ENCODE data around the gene CCDC82.

Gene CCDC82

DNA sequence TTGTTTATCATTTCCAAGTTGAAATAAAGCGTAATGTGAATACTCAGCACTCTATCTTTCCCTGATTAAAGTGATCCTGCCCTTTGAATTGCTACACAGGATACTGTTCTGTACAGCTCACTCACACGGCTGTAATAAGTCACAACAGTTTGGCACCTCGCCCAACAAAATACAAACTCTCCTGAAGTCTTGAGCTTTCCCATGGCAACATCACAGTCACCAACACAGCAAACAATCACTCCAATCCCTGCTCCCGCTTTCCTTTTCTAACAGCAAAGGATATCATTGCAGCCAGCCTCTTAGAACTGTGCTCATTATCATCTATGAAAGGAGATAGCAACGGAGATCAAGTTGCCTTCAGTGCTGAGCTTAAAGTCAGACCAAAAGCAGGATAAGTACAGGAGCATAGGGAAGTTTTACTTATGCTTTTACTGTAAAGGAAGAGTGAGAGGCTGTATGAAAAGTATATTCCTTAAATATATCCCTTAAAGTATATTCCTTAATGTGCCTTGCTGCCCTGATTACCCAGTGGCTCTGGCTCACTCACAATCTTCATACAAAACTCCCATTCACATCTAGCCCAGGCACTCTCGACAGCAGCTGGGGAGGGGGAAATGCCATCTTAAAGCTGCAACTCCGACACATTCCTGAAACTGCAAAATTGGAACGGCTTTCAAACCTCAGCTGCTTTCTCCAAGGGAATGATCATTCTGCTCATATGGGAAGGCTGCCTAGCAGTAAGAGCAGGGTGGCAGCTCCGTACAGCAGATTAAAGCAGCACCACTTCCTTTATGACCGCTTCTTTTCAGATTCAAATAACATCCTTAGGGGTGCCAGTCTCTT lies 82.6 kb downstream of the CCDC82 start:
- H2BK5ac ChIP-seq (ENCODE audit: low read length): no peak overlapping the region
- no peak overlapping the region for H2AK5ac ChIP-seq (ENCODE audit: low read depth, low read length)
- DNase-seq (ENCODE audit: low spot score): peak; percentile 42
- no peak overlapping the region for H3K18ac ChIP-seq (ENCODE audit: low read length)
- no peaks in the 10 kb centered on the region for H3K36me3 ChIP-seq (replicated peaks in 1 of 2; ENCODE audit: control insufficient read depth in 2 of 2, insufficient read depth in 2 of 2, low read length in 2 of 2)
- peak overlapping the region; percentile 51 for H2AFZ ChIP-seq (ENCODE audit: low read length)
- no peak overlapping the region for H2BK120ac ChIP-seq (ENCODE audit: low read depth, low read length)
- H3K9me3 ChIP-seq (replicated peaks in 1 of 2; ENCODE audit: control insufficient read depth in 2 of 2, insufficient read depth in 1 of 2, low read depth in 1 of 2, low read length in 2 of 2): no peaks in the 10 kb centered on the region
- H3K79me1 ChIP-seq (ENCODE audit: low read depth, low read length): no peaks in the 10 kb centered on the region
- H3K4me1 ChIP-seq (ENCODE audit: control insufficient read depth in 2 of 2, insufficient read depth in 1 of 2, low read depth in 1 of 2, low read length in 2 of 2): peaks cover 13 to 34% of the 10 kb centered on the region in 2 donors
- no peak overlapping the region for H2BK12ac ChIP-seq (ENCODE audit: low read length)
- no peak overlapping the region for H3K14ac ChIP-seq (ENCODE audit: low read length)
- no CpG with 5 or more reads among the region's 10 CpGs for WGBS, 2 donors (ENCODE audit: extremely low coverage in 2 of 2, insufficient read length in 2 of 2, insufficient replicate concordance in 1 of 2)
- H2BK15ac ChIP-seq (ENCODE audit: low read length): no peak overlapping the region
- no peak overlapping the region for H4K91ac ChIP-seq (ENCODE audit: low read depth, low read length, poor library complexity)
- peak overlapping the region in 1 of 2 donors; percentile 26 for H3K4me3 ChIP-seq (ENCODE audit: low read length in 2 of 2)
- peak overlapping the region; percentile 60 for H3K27ac ChIP-seq (replicated peaks; ENCODE audit: low read length)
- H3K9ac ChIP-seq (ENCODE audit: low read depth, low read length, poor library complexity): no peak overlapping the region
- H3K4me2 ChIP-seq (ENCODE audit: insufficient read depth, low read length, poor library complexity, severe bottlenecking): peak overlapping the region; percentile 52
- no peak overlapping the region for H4K8ac ChIP-seq (ENCODE audit: low read depth, low read length)
- no peak overlapping the region for H3K23ac ChIP-seq (ENCODE audit: low read depth, low read length, poor library complexity)
- H3K4ac ChIP-seq (ENCODE audit: low read length): no peak overlapping the region
- H3K27me3 ChIP-seq (ENCODE audit: control insufficient read depth in 3 of 3, insufficient read depth in 3 of 3, low read depth in 1 of 3, low read length in 3 of 3): no peaks in the 10 kb centered on the region

DNA sequence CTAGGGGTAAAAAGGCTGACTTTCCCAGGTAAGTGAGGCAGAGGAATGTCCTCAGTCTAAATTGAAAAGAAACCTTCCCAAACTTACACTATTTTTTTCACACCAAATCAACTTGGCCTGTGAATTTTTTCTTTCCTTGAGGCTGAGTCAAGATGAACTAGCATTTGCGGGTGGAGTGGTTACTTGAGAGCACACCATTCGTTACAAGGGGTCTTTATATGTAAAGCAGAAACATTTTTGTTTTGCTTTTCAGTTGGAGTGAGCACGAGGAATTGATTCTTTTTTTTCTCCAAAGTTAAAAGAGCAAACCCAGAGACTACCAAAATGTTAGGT lies 83.1 kb downstream of the CCDC82 start:
- no peak overlapping the region for H4K8ac ChIP-seq (ENCODE audit: low read depth, low read length)
- no peak overlapping the region for H2AK5ac ChIP-seq (ENCODE audit: low read depth, low read length)
- peak overlapping the region in 1 of 2 donors; percentile 26 for H3K4me3 ChIP-seq (ENCODE audit: low read length in 2 of 2)
- H3K4me2 ChIP-seq (ENCODE audit: insufficient read depth, low read length, poor library complexity, severe bottlenecking): no peak overlapping the region
- no CpG with 5 or more reads among the region's 3 CpGs for WGBS, 2 donors (ENCODE audit: extremely low coverage in 2 of 2, insufficient read length in 2 of 2, insufficient replicate concordance in 1 of 2)
- H3K27me3 ChIP-seq (ENCODE audit: control insufficient read depth in 3 of 3, insufficient read depth in 3 of 3, low read depth in 1 of 3, low read length in 3 of 3): no peaks in the 10 kb centered on the region
- H3K79me1 ChIP-seq (ENCODE audit: low read depth, low read length): no peaks in the 10 kb centered on the region
- no peak overlapping the region for H3K27ac ChIP-seq (replicated peaks; ENCODE audit: low read length)
- no peaks in the 10 kb centered on the region for H3K36me3 ChIP-seq (replicated peaks in 1 of 2; ENCODE audit: control insufficient read depth in 2 of 2, insufficient read depth in 2 of 2, low read length in 2 of 2)
- H3K9ac ChIP-seq (ENCODE audit: low read depth, low read length, poor library complexity): no peak overlapping the region
- no peak overlapping the region for H3K23ac ChIP-seq (ENCODE audit: low read depth, low read length, poor library complexity)
- H3K9me3 ChIP-seq (replicated peaks in 1 of 2; ENCODE audit: control insufficient read depth in 2 of 2, insufficient read depth in 1 of 2, low read depth in 1 of 2, low read length in 2 of 2): peaks cover 0 to under 1% of the 10 kb centered on the region in 2 donors
- H3K14ac ChIP-seq (ENCODE audit: low read length): no peak overlapping the region
- no peak overlapping the region for H3K18ac ChIP-seq (ENCODE audit: low read length)
- no peak overlapping the region for H2BK5ac ChIP-seq (ENCODE audit: low read length)
- no peak overlapping the region for H3K4ac ChIP-seq (ENCODE audit: low read length)
- H2BK15ac ChIP-seq (ENCODE audit: low read length): no peak overlapping the region
- no peak overlapping the region for H2BK12ac ChIP-seq (ENCODE audit: low read length)
- no peak overlapping the region for H2BK120ac ChIP-seq (ENCODE audit: low read depth, low read length)
- H2AFZ ChIP-seq (ENCODE audit: low read length): peak overlapping the region; percentile 11
- H4K91ac ChIP-seq (ENCODE audit: low read depth, low read length, poor library complexity): no peak overlapping the region
- no peak for DNase-seq (ENCODE audit: low spot score)
- H3K4me1 ChIP-seq (ENCODE audit: control insufficient read depth in 2 of 2, insufficient read depth in 1 of 2, low read depth in 1 of 2, low read length in 2 of 2): peaks cover 13 to 34% of the 10 kb centered on the region in 2 donors

DNA sequence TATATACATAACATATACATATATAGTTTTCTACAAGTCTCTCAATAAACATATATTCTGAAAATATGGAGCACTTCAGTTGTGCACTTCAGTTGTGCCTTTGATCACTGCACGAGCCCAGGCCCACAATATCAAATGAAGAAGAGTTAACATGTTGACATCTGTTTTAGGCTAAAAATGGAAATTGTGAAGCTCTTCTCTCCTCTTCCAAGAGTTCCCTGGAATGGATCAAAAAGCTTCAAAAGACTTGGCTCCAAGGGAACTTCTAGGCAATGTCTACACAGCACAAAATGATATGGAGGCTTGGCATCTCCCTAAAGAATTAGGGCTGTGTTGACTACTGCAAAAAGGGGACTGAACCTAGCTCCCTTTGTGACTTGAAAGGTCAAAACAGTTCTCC lies 83.6 kb downstream of the CCDC82 start:
- Histone ChIP-seq H2BK5ac (ENCODE audit: low read length) (no peak overlapping the region), H3K23ac (ENCODE audit: low read depth, low read length, poor library complexity) (no peak overlapping the region), H2BK12ac (ENCODE audit: low read length) (no peak overlapping the region), H3K27ac (replicated peaks; ENCODE audit: low read length) (no peak overlapping the region), H2BK15ac (ENCODE audit: low read length) (no peak overlapping the region), H4K91ac (ENCODE audit: low read depth, low read length, poor library complexity) (no peak overlapping the region), H2AFZ (ENCODE audit: low read length) (peak overlapping the region; percentile 11), H3K4me1 (ENCODE audit: control insufficient read depth in 2 of 2, insufficient read depth in 1 of 2, low read depth in 1 of 2, low read length in 2 of 2) (peaks cover 13 to 31% of the 10 kb centered on the region in 2 donors), H3K4me2 (ENCODE audit: insufficient read depth, low read length, poor library complexity, severe bottlenecking) (no peak overlapping the region), H3K27me3 (ENCODE audit: control insufficient read depth in 3 of 3, insufficient read depth in 3 of 3, low read depth in 1 of 3, low read length in 3 of 3) (no peaks in the 10 kb centered on the region), H2AK5ac (ENCODE audit: low read depth, low read length) (no peak overlapping the region), H3K9ac (ENCODE audit: low read depth, low read length, poor library complexity) (no peak overlapping the region), H3K4me3 (ENCODE audit: low read length in 2 of 2) (peak overlapping the region in 1 of 2 donors; percentile 26), H3K36me3 (replicated peaks in 1 of 2; ENCODE audit: control insufficient read depth in 2 of 2, insufficient read depth in 2 of 2, low read length in 2 of 2) (no peaks in the 10 kb centered on the region), H3K18ac (ENCODE audit: low read length) (no peak overlapping the region), H3K14ac (ENCODE audit: low read length) (no peak overlapping the region), H2BK120ac (ENCODE audit: low read depth, low read length) (no peak overlapping the region), H4K8ac (ENCODE audit: low read depth, low read length) (no peak overlapping the region), H3K79me1 (ENCODE audit: low read depth, low read length) (no peaks in the 10 kb centered on the region), H3K9me3 (replicated peaks in 1 of 2; ENCODE audit: control insufficient read depth in 2 of 2, insufficient read depth in 1 of 2, low read depth in 1 of 2, low read length in 2 of 2) (peaks cover 0 to 5% of the 10 kb centered on the region in 2 donors), H3K4ac (ENCODE audit: low read length) (no peak overlapping the region)
- no peak for DNase-seq (ENCODE audit: low spot score)
- WGBS, 2 donors (ENCODE audit: extremely low coverage in 2 of 2, insufficient read length in 2 of 2, insufficient replicate concordance in 1 of 2): no CpG with 5 or more reads among the region's 1 CpG

- Histone ChIP-seq H2BK12ac (ENCODE audit: low read length) (no peak overlapping the region), H2AFZ (ENCODE audit: low read length) (no peak overlapping the region), H2AK5ac (ENCODE audit: low read depth, low read length) (no peak overlapping the region), H3K4me2 (ENCODE audit: insufficient read depth, low read length, poor library complexity, severe bottlenecking) (no peak overlapping the region), H3K18ac (ENCODE audit: low read length) (no peak overlapping the region), H3K23ac (ENCODE audit: low read depth, low read length, poor library complexity) (no peak overlapping the region), H3K4me3 (ENCODE audit: low read length in 2 of 2) (no peak overlapping the region), H3K79me1 (ENCODE audit: low read depth, low read length) (no peaks in the 10 kb centered on the region), H3K27me3 (ENCODE audit: control insufficient read depth in 3 of 3, insufficient read depth in 3 of 3, low read depth in 1 of 3, low read length in 3 of 3) (no peaks in the 10 kb centered on the region), H4K91ac (ENCODE audit: low read depth, low read length, poor library complexity) (no peak overlapping the region), H2BK15ac (ENCODE audit: low read length) (no peak overlapping the region), H2BK5ac (ENCODE audit: low read length) (no peak overlapping the region), H3K9ac (ENCODE audit: low read depth, low read length, poor library complexity) (no peak overlapping the region), H3K9me3 (replicated peaks in 1 of 2; ENCODE audit: control insufficient read depth in 2 of 2, insufficient read depth in 1 of 2, low read depth in 1 of 2, low read length in 2 of 2) (peaks cover 0 to 5% of the 10 kb centered on the region in 2 donors), H4K8ac (ENCODE audit: low read depth, low read length) (no peak overlapping the region), H3K36me3 (replicated peaks in 1 of 2; ENCODE audit: control insufficient read depth in 2 of 2, insufficient read depth in 2 of 2, low read length in 2 of 2) (no peaks in the 10 kb centered on the region), H2BK120ac (ENCODE audit: low read depth, low read length) (no peak overlapping the region), H3K14ac (ENCODE audit: low read length) (no peak overlapping the region), H3K4me1 (ENCODE audit: control insufficient read depth in 2 of 2, insufficient read depth in 1 of 2, low read depth in 1 of 2, low read length in 2 of 2) (peaks cover 14 to 26% of the 10 kb centered on the region in 2 donors), H3K27ac (replicated peaks; ENCODE audit: low read length) (no peak overlapping the region), H3K4ac (ENCODE audit: low read length) (no peak overlapping the region)
- DNase-seq (ENCODE audit: low spot score): no peak
- no CpG with 5 or more reads among the region's 3 CpGs for WGBS, 2 donors (ENCODE audit: extremely low coverage in 2 of 2, insufficient read length in 2 of 2, insufficient replicate concordance in 1 of 2)
These were observed 85.7 kb downstream of the CCDC82 start for GRCh38 chr11:96303980-96304379.
